ENCODE results near the gene EXD3. TPM values are rescaled to one million over a fixed set of nuclear protein-coding genes. Genes with fewer than 3 reads are reported as not detected.

EXD3 gene
- total and polyA plus RNA-seq, 2 of the 13 experiments (the other 11 are each of a cell fraction or from before 2014, with no cell fraction given), result 2.7 to 4.8 TPM

- Histone ChIP-seq H3K9ac (ENCODE audit: insufficient read depth, low read depth, low read length) (no peak overlapping the region), H3K4me3 (replicated peaks in 1 of 3; ENCODE audit: insufficient read depth in 1 of 3, low read depth in 2 of 3, low read length in 3 of 3) (no peak overlapping the region), H4K20me1 (ENCODE audit: insufficient read depth, low read length) (no peaks in the 10 kb centered on the region), H3K4me1 (ENCODE audit: insufficient read depth, low read length) (no peaks in the 10 kb centered on the region), H3K4me2 (ENCODE audit: low read depth, low read length) (no peak overlapping the region), H2AFZ (ENCODE audit: low read length) (no peak overlapping the region), H3K27me3 (ENCODE audit: control insufficient read depth in 1 of 2, insufficient read depth in 2 of 2, low read length in 2 of 2) (peaks cover 0 to 14% of the 10 kb centered on the region in 2 experiments; a peak in 2 of 5 replicates), H3K27ac (ENCODE audit: extremely low read length, insufficient read depth, low read length) (no peak overlapping the region), H3K9me3 (ENCODE audit: low read length) (no peaks in the 10 kb centered on the region), H3K79me2 (ENCODE audit: insufficient read depth, low read length) (no peaks in the 10 kb centered on the region), H3K36me3 (replicated peaks in 1 of 2; ENCODE audit: control insufficient read depth in 1 of 2, insufficient read depth in 2 of 2, low read length in 2 of 2) (no peaks in the 10 kb centered on the region)
- ATAC-seq, result no peak
- intact Hi-C loops (cut with micrococcal nuclease; ENCODE audit: unreplicated experiment) (no loop called here), in situ Hi-C loops (cut with HindIII; ENCODE audit: extremely low pct_ligation_motif_present, low pct_unique_long_range_greater_than_20kb) (no loop called here)
- no peak for DNase-seq (ENCODE audit: low spot score)
- TF ChIP-seq ARID4A (CRISPR knock-in tag; IDR thresholded peaks at IDR 0.05; ENCODE audit: borderline replicate concordance) (no peak), ZFP1 (CRISPR knock-in tag; IDR thresholded peaks at IDR 0.05) (no peak), PHF21A (CRISPR knock-in tag; IDR thresholded peaks at IDR 0.05) (no peak), THAP7 (CRISPR knock-in tag; IDR thresholded peaks at IDR 0.05) (no peak)
- no peak for FAIRE-seq
- no TSS peak for BruUV-seq (replicated peaks)
- ChIA-PET POLR2A (no interaction called here), CTCF (ENCODE audit: low intra/inter-chr PET ratio, low total read pairs) (no interaction called here)
- 0% methylated on average over 2 of the region's 6 CpGs for WGBS (ENCODE audit: low lambda C conversion rate)
Observed at GRCh38 chr9:137341227-137341626, 81.7 kb downstream of the EXD3 start.
